GM18868 (cell line): ENCODE measurements around the gene RASSF10.
A peak's percentile ranks its signal among the peaks of the same experiment; 100 is the strongest.

ENCODE experiments used
- ATAC-seq: cut with Tn5 transposase; IDR thresholded peaks from one replicate; pipeline ENCODE4 v1.9.1; 2021; ENCODE audit warnings: mild to moderate bottlenecking, moderate library complexity; ENCODE audit not compliant: unreplicated experiment

The RASSF10 gene

DNA sequence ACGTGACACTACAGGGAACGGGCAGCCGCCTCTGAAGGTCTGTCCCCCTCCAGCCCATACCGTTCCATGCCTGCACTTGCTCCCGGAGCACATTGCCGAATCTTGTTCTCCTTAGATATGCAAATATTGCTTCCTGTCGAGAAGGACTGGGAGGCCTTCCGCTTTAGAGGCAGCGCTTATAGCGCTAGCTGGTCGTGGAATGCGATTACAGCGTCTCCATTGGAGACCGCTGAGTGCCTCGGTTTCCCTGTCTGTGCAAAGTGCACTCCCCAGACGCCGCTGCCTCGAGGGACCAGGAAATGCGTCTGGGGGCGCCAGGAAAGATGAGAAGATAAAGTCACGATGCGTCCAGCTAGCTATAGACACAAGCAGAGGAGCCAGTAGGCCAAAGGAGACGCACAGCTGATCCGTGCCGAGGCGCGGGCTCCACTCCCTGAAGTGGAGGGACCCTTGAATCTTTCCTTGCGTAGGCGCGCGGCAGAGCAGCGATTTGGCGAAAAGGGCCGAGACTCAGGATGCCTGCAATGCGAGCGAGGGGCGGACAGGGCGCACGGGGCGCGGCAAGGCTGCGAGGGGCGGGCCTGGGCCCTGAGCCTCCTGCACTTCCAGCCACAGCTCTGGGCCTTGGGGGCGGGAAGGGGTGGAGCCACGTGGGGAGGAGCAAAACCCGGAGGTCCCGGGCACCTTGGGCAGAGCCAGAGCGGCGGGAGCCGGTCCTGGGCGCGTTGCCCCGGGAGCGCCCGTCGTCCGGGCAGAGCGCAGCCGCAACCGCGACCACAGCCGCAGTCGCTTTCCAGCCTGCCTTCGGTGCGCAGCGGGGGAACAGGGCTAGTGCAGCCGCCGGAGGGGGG lies at the start of gene RASSF10:
TSS of gene RASSF10 (plus strand) at position 692 of the 851 bp plus-strand sequence. CDS start 261 bp downstream, outside the sequence.
- no peak for ATAC-seq

DNA sequence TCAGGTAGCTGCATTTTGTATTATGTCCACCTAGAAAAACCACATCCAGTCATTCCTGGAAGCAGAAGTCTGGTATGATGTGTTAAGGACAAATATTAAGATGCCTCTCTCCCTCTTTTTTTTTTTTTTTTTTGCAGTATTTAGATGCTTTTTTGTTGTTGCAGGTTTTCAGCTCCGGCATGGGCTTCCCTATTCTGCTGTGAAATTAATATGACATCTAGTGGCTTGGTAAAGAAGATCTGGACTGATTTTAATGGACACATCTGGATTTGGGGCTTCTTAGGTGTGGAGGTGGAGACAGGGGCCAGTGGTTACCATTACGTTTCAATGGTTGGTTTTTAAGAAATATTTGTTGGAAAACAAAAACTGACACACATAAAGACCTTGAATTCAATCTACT lies 47.5 kb upstream of the RASSF10 start:
- no peak for ATAC-seq

- ATAC-seq = no peak
Observed at GRCh38 chr11:12962306-12962705, 46.8 kb upstream of the RASSF10 start.

GRCh38 chr11:12963051-12963450 lies 46.1 kb upstream of the RASSF10 start:
- ATAC-seq = no peak

DNA sequence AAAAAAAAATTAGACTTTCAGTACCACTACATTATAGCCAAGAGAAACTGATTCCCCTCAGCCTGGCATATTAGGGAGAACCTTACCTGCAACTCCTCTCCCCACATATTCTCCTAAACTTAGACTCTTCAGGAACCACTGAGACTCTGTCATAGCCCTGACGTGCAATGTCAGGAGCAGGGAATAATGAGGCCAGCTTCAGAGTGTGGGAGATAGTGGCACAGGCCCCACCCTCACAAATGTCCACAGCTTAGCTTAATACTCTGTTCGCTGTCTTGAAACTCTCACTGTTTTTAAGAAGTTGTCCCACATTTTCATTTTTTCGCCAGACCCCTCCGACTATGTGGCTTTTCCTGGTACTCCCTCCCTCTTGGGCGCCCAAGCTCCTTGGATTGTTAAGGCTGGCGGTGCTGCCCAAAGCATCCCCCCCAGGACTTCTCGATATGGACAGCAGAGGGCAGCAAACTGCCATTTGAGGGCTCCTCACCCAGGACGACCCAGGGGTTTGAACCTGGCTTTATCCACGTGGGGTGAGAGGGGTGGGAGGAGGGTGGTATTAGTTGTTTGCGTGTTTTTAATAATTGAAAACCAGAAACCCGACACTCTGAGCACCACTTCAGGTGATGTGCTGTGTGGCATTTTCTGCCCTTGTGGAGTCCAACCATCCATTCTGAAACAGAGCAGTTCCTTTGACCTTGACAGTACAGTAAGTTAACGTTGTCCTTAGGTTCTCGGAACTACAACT lies 45.2 kb upstream of the RASSF10 start:
- peak; percentile 92 for ATAC-seq

DNA sequence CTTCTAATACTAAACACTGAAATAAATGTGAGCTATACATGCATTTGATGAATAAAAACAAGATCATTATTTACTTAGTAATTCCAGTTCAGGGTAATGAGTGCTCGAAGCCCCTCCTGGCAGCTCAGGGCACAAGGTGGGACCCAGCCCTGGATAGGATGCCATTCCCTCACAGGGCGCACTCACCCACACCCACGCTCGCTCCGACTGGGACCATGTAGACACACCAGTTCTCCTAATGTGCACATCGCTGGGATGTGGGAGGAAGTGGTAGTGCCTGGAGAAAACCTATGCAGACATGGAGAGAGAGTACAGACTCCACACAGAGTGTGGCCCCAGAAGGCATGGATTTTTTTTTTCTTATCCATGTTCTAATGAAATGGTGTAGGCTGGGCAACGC lies 44.5 kb upstream of the RASSF10 start:
- ATAC-seq = no peak

GRCh38 chr11:12966002-12966401 lies 43.1 kb upstream of the RASSF10 start:
- ATAC-seq = no peak

DNA sequence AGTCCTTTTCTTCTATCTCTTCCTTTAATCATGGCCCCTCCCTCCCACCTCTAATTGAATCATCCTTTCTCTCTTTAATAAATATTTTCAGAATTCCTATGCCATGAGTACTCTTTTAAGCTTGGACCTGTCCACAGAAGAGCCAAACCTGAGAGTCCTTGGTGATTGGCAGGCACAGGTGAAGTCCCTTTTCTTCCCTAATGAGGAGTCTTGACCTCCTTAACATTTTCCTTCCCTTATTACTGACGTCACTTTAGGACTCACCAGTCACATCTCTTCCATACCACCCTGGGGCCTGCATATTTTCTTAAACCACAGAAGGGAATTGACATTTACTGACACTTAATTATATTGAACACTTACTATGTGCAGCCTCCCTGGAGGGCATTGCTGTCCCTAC lies 41.0 kb upstream of the RASSF10 start:
- ATAC-seq = no peak

GRCh38 chr11:12968826-12969225 lies 40.3 kb upstream of the RASSF10 start:
- ATAC-seq = no peak

- no peak for ATAC-seq
Observed at GRCh38 chr11:12971955-12972354, 37.2 kb upstream of the RASSF10 start.

GRCh38 chr11:12973528-12974181 lies 35.5 kb upstream of the RASSF10 start:
- no peak for ATAC-seq

- ATAC-seq = no peak
Observed at GRCh38 chr11:12975195-12975594, 33.9 kb upstream of the RASSF10 start.

DNA sequence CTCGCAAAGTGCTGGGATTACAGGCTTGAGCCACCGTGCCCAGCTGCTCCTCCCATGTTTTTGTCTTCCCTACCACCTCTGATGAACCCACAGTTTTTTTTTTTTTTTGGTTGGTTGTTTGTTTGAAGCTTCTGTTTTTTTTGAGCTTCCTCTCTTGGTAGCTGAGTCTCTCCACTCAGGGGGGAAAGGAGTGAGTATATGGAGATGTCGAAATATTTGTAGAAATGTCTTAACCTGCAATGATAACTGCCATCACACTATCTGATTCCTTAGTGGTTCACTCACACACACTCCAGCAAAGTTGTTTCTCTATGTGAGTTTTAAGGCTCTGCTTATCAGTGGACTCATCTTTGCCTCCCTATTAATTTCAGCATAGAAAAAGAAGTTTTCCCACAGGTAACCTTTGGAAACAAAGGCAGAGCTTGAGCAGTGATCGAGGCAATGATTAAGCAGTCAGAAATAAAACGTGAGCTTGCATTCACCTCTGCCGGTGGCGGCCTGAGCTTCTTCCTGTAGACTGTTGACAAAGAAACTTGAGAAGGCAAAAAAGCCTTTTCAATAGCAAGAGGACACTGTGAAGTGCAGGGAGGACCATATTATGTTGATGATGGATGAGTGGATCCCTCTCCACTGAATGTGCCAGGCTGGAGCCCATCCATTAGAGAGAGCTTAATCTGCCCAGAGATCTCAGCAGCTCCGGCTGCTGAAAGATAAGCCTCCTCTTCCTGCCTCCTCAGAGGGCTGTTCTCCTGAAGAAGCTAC lies 29.0 kb upstream of the RASSF10 start:
- ATAC-seq = no peak

- no peak for ATAC-seq
Observed at GRCh38 chr11:12981676-12982522, 27.2 kb upstream of the RASSF10 start.

- no peak for ATAC-seq
Observed at GRCh38 chr11:12983336-12983735, 25.8 kb upstream of the RASSF10 start.

DNA sequence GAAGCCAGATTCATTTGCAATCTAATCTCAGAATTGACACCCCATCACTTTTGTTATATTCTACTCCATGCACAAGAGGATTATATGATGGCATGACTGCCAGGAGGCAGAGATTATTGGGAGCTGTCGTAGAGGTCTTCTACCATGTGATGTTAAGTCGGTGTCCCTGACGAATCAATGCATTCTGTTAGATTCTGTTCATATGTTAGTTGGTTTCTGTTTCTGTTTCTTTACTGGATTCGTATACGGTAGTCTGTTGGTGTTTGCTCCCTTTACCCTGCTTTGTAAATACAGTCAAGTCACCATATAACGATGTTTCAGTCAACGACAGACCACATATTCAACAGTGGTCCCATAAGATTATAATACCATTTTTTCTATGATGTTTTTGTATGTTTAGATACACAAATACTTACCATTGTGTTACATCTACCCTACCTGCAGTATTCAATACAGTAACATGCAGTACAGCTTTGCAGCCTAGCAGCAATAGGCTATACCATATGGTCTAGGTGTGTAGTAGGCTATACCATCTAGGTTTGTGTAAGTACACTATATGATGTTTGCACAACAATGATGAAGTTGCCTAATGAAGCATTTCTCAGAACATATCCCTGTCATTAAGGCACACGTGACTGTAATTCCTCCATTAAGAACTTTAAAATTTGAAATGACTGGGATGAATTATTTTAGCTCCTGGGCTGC lies 22.8 kb upstream of the RASSF10 start:
- ATAC-seq = no peak

GRCh38 chr11:12989428-12990161 lies 19.5 kb upstream of the RASSF10 start:
- ATAC-seq = no peak

GRCh38 chr11:12990162-12990480 lies 19.0 kb upstream of the RASSF10 start:
- no peak for ATAC-seq

- ATAC-seq = no peak
Observed at GRCh38 chr11:12991426-12991825, 17.7 kb upstream of the RASSF10 start.
